ENCODE results near the gene SH3RF2.
"Not testable (repeated sequence)": the region's sequence is repeated elsewhere in the genome, so short reads cannot be mapped to it uniquely, and the experiment has no call there.

SH3RF2 gene, protein sequence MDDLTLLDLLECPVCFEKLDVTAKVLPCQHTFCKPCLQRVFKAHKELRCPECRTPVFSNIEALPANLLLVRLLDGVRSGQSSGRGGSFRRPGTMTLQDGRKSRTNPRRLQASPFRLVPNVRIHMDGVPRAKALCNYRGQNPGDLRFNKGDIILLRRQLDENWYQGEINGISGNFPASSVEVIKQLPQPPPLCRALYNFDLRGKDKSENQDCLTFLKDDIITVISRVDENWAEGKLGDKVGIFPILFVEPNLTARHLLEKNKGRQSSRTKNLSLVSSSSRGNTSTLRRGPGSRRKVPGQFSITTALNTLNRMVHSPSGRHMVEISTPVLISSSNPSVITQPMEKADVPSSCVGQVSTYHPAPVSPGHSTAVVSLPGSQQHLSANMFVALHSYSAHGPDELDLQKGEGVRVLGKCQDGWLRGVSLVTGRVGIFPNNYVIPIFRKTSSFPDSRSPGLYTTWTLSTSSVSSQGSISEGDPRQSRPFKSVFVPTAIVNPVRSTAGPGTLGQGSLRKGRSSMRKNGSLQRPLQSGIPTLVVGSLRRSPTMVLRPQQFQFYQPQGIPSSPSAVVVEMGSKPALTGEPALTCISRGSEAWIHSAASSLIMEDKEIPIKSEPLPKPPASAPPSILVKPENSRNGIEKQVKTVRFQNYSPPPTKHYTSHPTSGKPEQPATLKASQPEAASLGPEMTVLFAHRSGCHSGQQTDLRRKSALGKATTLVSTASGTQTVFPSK

DNA sequence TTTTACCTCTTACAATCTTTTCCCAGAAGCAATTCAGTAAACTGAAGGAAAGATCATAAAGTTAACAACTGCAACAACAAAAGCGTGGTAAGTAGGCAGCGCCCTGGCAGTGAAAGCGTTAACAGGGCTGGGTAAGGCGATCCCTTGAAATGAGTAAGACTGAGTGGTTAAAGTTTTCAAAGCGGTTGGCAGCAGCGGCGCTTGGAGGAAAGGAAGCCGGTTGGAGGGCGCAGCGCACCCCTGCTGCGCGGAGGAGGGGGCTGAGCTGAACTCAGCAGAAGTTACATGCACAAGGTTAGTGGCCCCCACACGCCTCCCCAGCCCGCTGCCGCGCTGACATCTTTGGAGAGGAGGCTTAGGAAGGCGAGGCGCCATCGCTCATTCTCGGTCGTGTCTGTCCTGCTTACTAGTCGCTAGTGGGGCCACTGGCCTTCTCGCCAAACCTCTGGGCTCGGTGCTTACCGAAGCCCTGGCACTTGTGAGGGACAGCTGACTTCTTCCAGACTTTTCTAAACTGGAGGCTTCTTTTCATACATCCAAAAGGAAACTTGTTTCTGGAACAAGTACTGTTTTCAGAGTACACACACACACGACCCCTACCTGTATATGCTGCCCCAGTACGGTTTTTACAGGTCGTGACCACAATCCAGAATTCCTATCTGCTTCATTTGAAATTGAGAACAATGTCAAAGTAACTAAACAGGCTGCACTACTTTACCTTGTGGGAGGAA lies at the start of gene SH3RF2:
Gene SH3RF2, plus strand, starts transcription at position 178 of the 731 bp plus-strand sequence. CDS start 1,351 bp downstream, outside the sequence.
- no peak for DNase-seq (ENCODE audit: low read depth in 1 of 2, low spot score in 1 of 2)

DNA sequence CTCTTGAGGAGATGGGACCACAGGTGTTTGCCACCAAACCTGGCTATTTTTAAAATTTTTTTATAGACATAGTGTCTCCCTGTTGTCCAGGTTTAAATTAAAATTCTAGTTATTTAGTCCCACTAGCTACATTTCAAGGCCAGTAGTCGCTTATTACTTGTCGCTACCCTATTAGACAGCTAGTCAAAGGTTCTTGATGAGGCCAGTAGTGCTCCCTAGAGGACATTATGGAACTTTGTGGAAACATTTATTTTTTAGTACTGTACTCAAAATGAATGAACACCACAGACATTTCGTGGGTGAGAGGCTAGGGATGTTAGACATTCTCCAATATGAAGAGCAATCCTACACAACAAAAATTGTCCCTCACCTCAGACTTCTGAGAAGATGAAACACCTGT lies 49.2 kb upstream of the SH3RF2 start:
- DNase-seq (ENCODE audit: low read depth in 1 of 2, low spot score in 1 of 2): no peak

DNA sequence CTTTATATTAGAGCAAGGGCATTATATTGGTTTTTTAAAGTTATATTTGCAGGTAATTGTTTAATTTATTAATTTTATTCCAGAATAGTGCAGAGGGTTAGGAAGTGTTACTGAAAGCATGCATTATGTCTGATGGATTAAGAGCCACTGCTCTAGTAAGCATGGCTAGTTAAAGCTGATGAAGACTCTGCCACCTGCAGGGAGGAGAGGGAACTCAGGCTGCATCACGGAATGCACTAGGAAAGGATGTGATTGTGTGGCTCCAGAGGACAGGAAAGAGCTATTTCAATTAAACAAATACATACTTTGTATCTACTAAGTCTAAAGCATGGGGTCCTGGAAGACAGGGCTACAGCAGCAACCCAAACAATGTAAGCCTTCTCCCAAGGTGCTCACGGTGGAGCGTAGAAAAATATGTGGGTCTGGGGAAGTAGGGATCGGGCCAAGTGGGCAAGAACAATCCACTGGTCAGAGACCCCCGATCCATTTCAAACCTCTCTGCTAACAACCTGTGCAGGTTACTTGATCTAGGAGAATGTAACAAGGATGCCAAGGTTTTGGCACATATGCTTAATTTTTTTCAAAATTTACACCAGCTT lies 48.3 kb upstream of the SH3RF2 start:
- no peak for DNase-seq (ENCODE audit: low read depth in 1 of 2, low spot score in 1 of 2)

DNA sequence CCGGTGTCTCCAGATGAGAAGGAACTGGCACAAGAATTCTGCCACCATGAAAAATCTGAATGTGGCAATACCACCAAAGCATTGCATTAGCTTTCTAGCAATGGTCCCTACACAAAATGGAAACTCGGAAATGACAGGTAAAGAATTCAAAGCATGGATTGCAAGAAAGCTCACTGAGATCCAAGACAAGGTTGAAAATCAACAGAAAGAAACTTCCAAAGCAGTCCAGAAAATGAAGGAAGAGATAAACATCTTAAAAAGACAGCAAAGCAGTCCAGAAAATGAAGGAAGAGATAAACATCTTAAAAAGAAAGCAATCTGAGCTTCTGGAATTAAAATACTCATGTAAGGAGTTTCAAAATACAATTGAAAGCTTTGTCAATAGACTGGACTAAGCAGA lies 46.8 kb upstream of the SH3RF2 start:
- no peak for DNase-seq (ENCODE audit: low read depth in 1 of 2, low spot score in 1 of 2)

DNA sequence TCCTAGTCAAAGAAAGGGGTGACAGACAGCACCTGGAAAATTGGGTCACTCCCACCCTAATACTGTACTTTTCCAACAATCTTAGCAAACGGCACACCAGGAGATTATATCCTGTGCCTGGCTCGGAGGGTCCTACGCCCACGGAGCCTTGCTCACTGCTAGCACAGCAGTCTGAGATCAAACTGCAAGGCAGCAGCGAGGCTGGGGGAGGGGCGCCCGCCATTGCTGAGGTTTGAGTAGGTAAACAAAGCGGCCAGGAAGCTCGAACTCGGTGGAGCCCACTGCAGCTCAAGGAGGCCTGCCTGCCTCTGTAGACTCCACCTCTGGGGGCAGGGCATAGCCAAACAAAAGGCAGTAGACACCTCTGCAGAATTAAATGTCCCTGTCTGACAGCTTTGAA lies 45.0 kb upstream of the SH3RF2 start:
- DNase-seq (ENCODE audit: low read depth in 1 of 2, low spot score in 1 of 2): not testable (repeated sequence)

DNA sequence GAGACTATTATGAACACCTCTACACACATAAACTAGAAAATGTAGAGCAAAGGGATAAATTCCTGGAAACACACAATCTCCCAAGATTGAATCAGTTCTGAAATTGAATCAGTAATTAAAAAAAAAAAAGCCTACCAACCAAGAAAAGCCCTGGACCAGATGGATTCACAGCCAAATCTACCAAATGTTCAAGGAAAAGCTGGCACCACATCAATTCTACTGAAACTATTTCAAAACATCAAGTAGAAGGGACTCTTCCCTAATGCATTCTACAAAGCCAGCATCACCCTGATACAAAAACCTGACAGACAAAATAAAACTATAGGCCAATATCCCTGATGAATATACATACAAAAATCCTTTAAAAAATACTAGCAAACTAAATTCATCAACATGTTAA lies 38.2 kb upstream of the SH3RF2 start:
- no peak for DNase-seq (ENCODE audit: low read depth in 1 of 2, low spot score in 1 of 2)

DNA sequence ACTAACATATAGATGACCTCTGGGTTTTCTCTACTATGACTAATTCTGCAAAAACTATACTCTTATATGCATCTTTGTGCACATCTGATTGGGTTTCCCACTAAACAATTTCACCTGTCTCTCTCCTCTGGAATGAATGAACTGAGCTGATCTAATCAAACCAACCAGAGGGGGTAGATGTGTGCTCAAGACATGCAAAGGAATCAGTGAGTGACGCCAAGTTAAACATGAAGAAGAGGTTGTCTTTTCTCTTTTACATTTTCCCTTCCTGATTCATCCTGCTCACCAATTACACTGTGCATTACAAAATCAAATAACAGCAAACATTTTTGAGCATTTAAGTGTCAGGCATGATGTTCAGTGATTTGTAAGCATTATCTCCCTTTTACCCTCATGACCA lies 34.0 kb upstream of the SH3RF2 start:
- DNase-seq (ENCODE audit: low read depth in 1 of 2, low spot score in 1 of 2): no peak

DNA sequence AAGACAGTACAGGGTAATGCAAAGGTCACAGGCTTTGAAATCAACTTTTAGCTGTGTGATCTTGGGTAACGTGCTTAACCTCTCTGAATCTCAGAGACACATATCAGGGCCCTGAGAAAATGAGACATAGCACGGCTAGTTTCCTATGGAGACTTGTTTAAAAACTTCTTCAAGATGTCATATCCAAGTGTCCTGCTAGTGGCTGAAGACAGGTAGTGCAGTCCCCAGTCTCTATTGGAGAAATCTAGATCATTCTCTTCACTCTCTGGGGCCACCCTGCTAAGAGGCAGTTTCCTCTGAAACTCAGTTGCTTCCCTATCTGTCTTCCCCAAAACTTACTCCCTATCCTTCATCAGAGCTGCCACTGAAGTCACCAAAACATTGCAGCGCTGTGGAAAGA lies 33.3 kb upstream of the SH3RF2 start:
- DNase-seq (ENCODE audit: low read depth in 1 of 2, low spot score in 1 of 2): no peak

DNA sequence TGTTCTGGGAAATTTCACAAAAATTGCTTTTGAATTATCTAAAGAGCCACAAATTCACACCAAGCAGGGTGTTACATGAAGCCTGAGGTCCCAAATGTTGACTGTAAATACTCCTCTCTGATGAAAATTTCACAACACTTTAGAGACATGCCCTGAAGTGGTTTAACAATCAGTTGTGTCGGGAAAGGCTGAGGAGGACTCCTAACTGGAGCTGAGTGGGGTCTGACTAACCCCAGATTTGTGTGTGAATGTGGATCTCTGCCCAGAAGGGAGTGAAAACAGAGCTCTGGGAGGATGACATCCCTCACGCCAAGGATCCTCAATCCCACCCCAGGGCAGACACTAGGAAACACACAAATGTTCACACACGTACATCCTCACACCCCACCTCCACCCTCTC lies 32.5 kb upstream of the SH3RF2 start:
- no peak for DNase-seq (ENCODE audit: low read depth in 1 of 2, low spot score in 1 of 2)

DNA sequence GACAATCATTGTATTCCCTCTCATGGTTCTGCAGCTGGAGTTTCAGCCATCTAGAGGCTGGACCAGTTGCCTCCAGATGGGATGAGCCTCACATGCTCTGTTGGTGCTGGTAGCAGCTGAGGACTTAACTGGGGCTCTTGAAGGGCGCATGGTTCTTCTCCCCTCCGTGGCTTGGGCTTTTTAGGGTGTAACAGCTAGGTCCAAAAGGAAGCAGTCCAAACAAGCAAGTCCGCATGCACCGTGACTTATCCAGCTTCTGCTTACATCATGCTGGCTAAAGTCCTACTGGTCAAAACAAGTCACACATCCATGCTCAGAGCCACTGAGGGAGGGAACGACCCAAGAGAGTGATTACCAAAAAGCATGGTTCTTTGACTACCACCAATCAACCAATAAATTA lies 31.6 kb upstream of the SH3RF2 start:
- DNase-seq (ENCODE audit: low read depth in 1 of 2, low spot score in 1 of 2): no peak

DNA sequence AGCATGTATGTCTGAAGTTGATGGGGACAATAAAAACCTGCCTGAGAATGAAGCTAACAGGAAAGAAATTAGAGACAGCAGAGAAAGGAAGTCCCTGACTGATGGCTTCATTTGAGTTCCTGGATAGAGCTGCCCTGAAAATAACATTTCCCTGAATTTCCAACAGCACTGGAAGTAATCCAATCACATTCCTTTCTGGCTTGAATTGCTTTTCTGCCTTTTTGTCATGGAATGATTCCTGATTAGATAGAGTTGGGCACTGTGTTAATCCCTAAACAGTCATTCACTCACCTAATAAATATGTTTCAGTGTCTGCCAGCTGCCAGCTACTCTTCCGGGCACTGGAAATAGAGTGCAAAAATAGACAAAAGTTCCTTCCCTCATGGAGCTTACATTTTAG lies 30.0 kb upstream of the SH3RF2 start:
- no peak for DNase-seq (ENCODE audit: low read depth in 1 of 2, low spot score in 1 of 2)

DNA sequence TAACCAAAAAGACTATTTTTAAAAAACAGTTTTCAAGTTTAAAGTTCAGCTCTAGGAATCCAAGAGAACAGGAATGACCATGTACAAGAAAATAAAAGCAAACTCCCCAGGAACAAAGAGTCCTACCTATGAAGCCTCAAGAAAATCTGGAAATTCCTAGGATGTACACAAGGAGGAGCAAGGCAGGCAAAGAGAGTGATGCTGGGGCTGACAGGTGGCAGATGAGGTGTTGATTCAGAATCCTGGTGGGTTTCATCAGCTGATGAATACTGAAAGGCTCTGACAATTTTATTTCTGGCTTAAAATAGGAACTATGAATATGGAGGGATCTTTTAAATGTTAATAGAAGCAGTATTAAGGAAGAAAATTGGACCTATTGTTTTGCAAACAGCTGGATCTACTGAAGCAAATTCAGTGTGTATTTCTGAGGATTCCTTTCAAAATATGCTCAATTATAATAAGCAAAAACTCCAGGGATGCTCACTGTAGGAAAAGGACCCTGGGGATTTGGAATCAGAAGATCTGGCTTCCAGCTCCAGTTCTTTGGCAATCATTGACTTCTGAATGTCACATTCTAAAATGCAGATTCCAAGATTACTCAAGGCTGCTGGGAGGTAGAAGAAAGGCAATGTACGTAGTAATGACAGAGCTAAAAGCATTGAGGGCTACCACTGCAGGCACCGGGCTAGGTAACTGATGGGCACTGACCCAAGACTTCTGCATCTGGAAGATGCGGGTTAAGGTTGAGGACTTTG lies 28.0 kb upstream of the SH3RF2 start:
- no peak for DNase-seq (ENCODE audit: low read depth in 1 of 2, low spot score in 1 of 2)

DNA sequence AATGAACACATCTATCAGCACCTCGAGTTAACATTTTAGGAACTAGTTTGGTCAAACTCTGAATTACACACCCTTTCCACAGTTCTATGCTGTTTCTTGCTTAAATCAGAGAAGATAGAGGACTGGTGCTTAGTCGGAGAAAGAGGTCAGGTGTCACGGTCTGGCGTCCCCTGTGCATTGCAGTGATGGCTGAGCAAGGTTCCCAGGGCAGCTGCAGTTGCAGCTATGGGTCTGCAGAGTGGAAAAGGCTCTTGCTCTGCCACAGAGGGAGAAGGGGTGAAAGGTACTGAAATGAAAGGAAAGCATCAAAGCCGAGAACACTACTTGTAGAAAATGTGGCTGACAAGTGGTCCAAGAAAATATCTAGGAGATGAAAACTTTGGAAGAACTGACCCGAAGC lies 25.2 kb upstream of the SH3RF2 start:
- DNase-seq (ENCODE audit: low read depth in 1 of 2, low spot score in 1 of 2): no peak

DNA sequence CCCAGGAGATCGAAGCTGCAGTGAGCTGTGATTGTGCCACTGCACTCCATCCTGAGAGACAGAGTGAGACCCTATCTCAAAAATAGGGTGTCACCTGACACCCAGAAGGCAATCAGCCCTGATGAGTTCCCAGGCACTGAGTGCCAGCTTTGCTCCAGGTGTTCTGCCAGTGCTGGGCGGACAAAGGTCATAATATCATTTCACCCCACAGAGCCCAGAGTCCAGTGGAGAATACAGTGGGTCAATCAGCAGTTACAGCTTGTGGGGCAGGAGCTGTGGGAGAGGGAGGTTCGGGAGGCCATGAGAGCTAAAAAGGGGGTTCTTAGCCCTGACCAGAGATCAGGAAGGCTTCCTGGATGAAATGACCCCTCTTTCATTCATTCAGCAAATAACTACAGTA lies 24.4 kb upstream of the SH3RF2 start:
- no peak for DNase-seq (ENCODE audit: low read depth in 1 of 2, low spot score in 1 of 2)

DNA sequence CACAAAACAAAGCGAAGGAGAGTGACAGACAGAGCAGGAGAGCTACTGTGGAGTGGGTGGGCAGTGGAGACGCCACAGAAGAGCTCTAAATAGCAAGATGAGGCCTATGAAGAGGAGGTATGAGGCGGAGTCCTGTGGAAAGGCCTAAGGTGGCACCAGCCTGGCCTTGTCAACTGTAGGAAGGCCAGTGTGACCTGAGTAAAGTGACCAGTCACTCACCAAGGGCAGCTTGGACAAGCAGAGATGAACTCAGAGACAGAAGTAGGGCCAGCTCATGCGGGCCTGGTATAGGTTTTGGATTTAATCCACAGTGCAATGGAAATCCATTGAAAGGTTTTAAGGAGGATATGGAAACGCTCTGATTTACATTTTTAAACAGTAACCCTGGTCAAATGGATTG lies 23.8 kb upstream of the SH3RF2 start:
- DNase-seq (ENCODE audit: low read depth in 1 of 2, low spot score in 1 of 2): no peak

DNA sequence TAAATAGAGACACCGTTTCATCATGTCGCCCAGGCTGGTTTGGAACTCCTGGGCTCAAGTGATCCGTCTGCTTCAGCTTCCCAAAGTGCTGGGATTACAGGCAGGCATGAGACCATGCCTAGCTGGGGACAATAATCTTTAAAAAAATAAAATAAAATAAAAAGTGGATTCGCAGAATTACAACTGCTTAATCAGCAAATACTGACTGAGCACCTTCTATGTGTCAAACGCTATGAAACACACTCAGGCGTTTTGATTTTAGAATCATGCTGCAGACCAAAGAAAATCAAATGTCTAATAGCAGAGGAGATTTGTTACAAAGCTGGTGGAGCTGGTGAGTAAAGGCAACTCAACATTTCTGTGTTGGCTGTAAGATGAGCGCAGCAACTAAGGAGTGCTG lies 22.7 kb upstream of the SH3RF2 start:
- DNase-seq (ENCODE audit: low read depth in 1 of 2, low spot score in 1 of 2): no peak

DNA sequence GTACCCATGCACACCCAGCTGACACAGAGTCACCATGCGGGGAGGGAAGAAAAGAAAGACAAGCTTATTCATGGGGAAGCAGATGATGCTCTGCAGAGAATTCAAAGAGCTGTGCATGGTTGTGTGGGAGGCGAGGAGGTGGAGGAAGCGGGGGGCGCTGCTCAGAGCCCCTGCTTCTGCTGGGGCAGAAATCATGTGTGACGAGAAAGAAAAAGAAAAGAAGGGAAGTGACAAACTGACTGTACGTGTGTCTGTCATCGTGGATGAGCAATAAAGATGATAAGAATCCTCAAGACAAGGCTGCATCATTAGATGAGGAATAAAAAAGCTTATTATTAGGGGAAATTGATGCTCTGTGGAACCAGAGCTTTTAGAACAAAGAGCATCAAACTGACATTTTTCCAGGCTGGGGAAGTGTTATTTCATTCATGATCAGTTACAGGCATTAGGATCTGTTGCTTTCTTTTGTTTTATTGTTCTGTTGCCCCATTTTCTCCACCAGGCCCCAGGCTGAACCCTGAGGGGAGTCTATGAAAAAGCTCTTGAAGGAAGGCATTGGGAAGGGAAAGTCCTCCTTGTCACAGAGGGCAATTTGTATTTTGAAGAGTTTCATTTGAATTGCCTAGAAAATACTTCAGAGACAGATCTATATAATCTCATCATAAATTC lies 20.3 kb upstream of the SH3RF2 start:
- no peak for DNase-seq (ENCODE audit: low read depth in 1 of 2, low spot score in 1 of 2)

DNA sequence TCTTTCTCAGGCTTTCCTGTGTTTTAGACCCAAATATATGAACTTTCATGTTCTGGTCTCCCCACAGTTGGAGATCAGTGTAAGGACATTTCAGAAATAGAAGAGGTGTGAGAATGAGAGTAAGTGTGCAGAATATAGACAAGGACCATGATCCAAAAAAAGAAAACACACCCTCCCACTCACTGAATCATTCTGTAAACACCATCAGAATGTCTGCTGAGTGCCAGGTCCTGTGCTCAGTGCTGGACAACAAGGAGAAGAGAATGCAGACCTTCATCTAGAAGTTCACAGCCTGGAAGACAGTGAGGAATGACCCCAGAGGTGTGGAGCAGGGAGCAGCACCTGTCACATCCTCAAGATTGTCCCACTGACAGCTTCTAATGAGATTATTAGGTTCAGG lies 19.1 kb upstream of the SH3RF2 start:
- no peak for DNase-seq (ENCODE audit: low read depth in 1 of 2, low spot score in 1 of 2)

DNA sequence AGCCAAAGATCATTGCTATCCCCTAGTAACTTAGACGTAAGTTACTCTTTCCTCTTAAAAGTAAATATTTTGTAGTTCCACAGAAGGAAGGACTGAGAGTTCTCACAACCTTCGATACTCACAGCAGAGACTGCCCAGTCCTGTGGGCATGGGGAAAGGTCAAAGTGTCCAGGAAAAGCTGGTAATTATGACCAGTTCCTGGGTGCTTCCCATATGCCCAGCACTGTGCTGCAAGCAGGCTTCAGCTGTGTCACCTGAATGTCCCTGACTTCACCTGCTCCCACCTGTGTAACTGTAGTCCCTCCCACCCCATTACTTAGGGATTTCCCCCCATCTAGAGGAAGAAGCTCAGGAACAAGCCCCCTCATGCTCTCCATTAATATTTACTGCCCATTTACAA lies 18.0 kb upstream of the SH3RF2 start:
- DNase-seq (ENCODE audit: low read depth in 1 of 2, low spot score in 1 of 2): no peak

DNA sequence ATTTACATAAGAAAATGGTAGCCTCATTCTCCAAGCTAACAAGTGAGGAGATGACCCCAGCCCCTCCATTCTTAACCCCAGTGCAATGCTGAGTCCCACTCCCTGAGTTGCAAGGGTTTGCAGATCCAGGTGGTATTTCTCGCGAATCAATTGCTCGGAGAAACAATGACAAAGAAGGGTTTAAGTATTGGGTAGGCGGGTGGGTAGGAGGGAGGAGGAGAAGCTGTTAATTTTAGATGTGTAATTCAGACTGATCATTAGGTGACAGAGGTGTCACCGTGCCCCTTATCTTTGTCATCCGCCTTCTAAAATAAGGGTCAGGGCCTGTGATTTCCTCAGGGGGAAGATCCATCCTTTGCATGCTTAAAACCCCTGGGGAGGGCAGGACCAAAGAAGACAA lies 17.0 kb upstream of the SH3RF2 start:
- DNase-seq (ENCODE audit: low read depth in 1 of 2, low spot score in 1 of 2): no peak

All from activated T-helper 1 cell treated with anti-CD3 and anti-CD28 coated beads, Interleukin-2, amount 50 U/mL, for 16 hours (primary cell).